ENCODE results near the gene EXOC6B. TPM values are rescaled to one million over a fixed set of nuclear protein-coding genes. Genes with fewer than 3 reads are reported as not detected.

EXOC6B gene
- total RNA-seq, 2 experiments from 2014 or later: 16.9 to 17.5 TPM

- intact Hi-C loops (cut with DNase I, micrococcal nuclease): loop anchor here in 1 of 2 experiments (10.0 kb wide), 1 partner anchor 589 kb away; no protein-coding TSS in a partner anchor
- no peak overlapping the region for H3K4me3 Mint-ChIP-seq
- no peak for DNase-seq
- H3K4me1 Mint-ChIP-seq (ENCODE audit: low read depth): no peaks in the 10 kb centered on the region
- H3K27me3 Mint-ChIP-seq: no peaks in the 10 kb centered on the region
- no peak for TF ChIP-seq CTCF (IDR thresholded peaks at IDR 0.05)
- Histone ChIP-seq H3K27ac (ENCODE audit: low read depth in 1 of 2, low read length in 2 of 2) (no peak overlapping the region), H3K9me3 (ENCODE audit: control insufficient read depth in 1 of 2, insufficient read depth in 1 of 2, low read length in 2 of 2) (no peaks in the 10 kb centered on the region), H3K4me1 (ENCODE audit: insufficient read depth, low read length) (no peaks in the 10 kb centered on the region), H3K4me3 (ENCODE audit: low read length) (no peak overlapping the region), H3K27me3 (ENCODE audit: control insufficient read depth in 1 of 2, insufficient read depth in 2 of 2, low read length in 2 of 2) (no peaks in the 10 kb centered on the region), H3K36me3 (ENCODE audit: insufficient read depth, low read length) (peaks cover 3% of the 10 kb centered on the region)
- CTCF ChIA-PET: no interaction called here
- no peaks in the 10 kb centered on the region for H3K9me3 Mint-ChIP-seq
- no peaks in the 10 kb centered on the region for H3K36me3 Mint-ChIP-seq (ENCODE audit: low read depth)
- no peak overlapping the region for H3K27ac Mint-ChIP-seq
- POLR2A ChIA-PET: no interaction called here
- ATAC-seq (ENCODE audit: poor library complexity): no peak
Measured at GRCh38 chr2:72744049-72744448, 81.8 kb downstream of the EXOC6B start.

- intact Hi-C loops (cut with DNase I, micrococcal nuclease): loop anchor here in 1 of 2 experiments (10.0 kb wide), 1 partner anchor 589 kb away; no protein-coding TSS in a partner anchor
- Mint-ChIP-seq H3K4me3 (no peak overlapping the region), H3K27me3 (no peaks in the 10 kb centered on the region), H3K36me3 (ENCODE audit: low read depth) (no peaks in the 10 kb centered on the region), H3K4me1 (ENCODE audit: low read depth) (no peaks in the 10 kb centered on the region), H3K9me3 (no peaks in the 10 kb centered on the region), H3K27ac (no peak overlapping the region)
- no peak overlapping the region for H3K27ac ChIP-seq (ENCODE audit: low read depth in 1 of 2, low read length in 2 of 2)
- no peaks in the 10 kb centered on the region for H3K9me3 ChIP-seq (ENCODE audit: control insufficient read depth in 1 of 2, insufficient read depth in 1 of 2, low read length in 2 of 2)
- DNase-seq (no peak), ATAC-seq (ENCODE audit: poor library complexity) (no peak)
- ChIA-PET CTCF (no interaction called here), POLR2A (no interaction called here)
- H3K36me3 ChIP-seq (ENCODE audit: insufficient read depth, low read length): peaks cover 3% of the 10 kb centered on the region
- no peak for TF ChIP-seq CTCF (IDR thresholded peaks at IDR 0.05)
- H3K4me3 ChIP-seq (ENCODE audit: low read length): no peak overlapping the region
- no peaks in the 10 kb centered on the region for H3K27me3 ChIP-seq (ENCODE audit: control insufficient read depth in 1 of 2, insufficient read depth in 2 of 2, low read length in 2 of 2)
- no peaks in the 10 kb centered on the region for H3K4me1 ChIP-seq (ENCODE audit: insufficient read depth, low read length)
Measured at GRCh38 chr2:72743481-72743880, 82.4 kb downstream of the EXOC6B start.

- H3K36me3 Mint-ChIP-seq (ENCODE audit: low read depth): peaks cover 10% of the 10 kb centered on the region
- DNase-seq (no peak), ATAC-seq (ENCODE audit: poor library complexity) (no peak)
- Histone ChIP-seq H3K4me1 (ENCODE audit: insufficient read depth, low read length) (no peaks in the 10 kb centered on the region), H3K4me3 (ENCODE audit: low read length) (no peak overlapping the region), H3K9me3 (ENCODE audit: control insufficient read depth in 1 of 2, insufficient read depth in 1 of 2, low read length in 2 of 2) (no peaks in the 10 kb centered on the region), H3K27me3 (ENCODE audit: control insufficient read depth in 1 of 2, insufficient read depth in 2 of 2, low read length in 2 of 2) (no peaks in the 10 kb centered on the region), H3K27ac (ENCODE audit: low read depth in 1 of 2, low read length in 2 of 2) (no peak overlapping the region), H3K36me3 (ENCODE audit: insufficient read depth, low read length) (peaks cover 3% of the 10 kb centered on the region)
- TF ChIP-seq CTCF (IDR thresholded peaks at IDR 0.05): no peak
- no peaks in the 10 kb centered on the region for H3K9me3 Mint-ChIP-seq
- ChIA-PET POLR2A (no interaction called here), CTCF (no interaction called here)
- intact Hi-C loops (cut with DNase I, micrococcal nuclease): no loop called here
- H3K27ac Mint-ChIP-seq: no peak overlapping the region
- H3K4me1 Mint-ChIP-seq (ENCODE audit: low read depth): no peaks in the 10 kb centered on the region
- H3K27me3 Mint-ChIP-seq: no peaks in the 10 kb centered on the region
- no peak overlapping the region for H3K4me3 Mint-ChIP-seq
Measured at GRCh38 chr2:72738096-72738495, 87.7 kb downstream of the EXOC6B start.
